ENCODE data around the gene KCNJ4. TPM values are rescaled to one million over a fixed set of nuclear protein-coding genes. Genes with fewer than 3 reads are reported as not detected.

Gene KCNJ4
- total RNA-seq, 1 experiment from 2014 or later, result 0.22 TPM

- no peaks in the 10 kb centered on the region for H3K27me3 ChIP-seq (ENCODE audit: insufficient read depth, low read depth)
- POLR2A ChIA-PET (ENCODE audit: unreplicated experiment), result interaction anchor here (0.6 kb wide), 1 partner anchor 434 kb away, joined by 5 read pairs; no protein-coding TSS in a partner anchor
- H3K4me2 ChIP-seq, result no peak overlapping the region
- BruUV-seq (replicated peaks), result no TSS peak
- TF ChIP-seq EZH2 (IDR thresholded peaks at IDR 0.05; ENCODE audit: low read depth), result no peak
- TF ChIP-seq, protein P1, sequence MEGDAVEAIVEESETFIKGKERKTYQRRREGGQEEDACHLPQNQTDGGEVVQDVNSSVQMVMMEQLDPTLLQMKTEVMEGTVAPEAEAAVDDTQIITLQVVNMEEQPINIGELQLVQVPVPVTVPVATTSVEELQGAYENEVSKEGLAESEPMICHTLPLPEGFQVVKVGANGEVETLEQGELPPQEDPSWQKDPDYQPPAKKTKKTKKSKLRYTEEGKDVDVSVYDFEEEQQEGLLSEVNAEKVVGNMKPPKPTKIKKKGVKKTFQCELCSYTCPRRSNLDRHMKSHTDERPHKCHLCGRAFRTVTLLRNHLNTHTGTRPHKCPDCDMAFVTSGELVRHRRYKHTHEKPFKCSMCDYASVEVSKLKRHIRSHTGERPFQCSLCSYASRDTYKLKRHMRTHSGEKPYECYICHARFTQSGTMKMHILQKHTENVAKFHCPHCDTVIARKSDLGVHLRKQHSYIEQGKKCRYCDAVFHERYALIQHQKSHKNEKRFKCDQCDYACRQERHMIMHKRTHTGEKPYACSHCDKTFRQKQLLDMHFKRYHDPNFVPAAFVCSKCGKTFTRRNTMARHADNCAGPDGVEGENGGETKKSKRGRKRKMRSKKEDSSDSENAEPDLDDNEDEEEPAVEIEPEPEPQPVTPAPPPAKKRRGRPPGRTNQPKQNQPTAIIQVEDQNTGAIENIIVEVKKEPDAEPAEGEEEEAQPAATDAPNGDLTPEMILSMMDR (conservative IDR thresholded peaks at IDR 0.05), result no peak
- H4K20me1 ChIP-seq (ENCODE audit: insufficient read depth), result peaks cover 87% of the 10 kb centered on the region
- no peaks in the 10 kb centered on the region for H3K9me2 ChIP-seq (ENCODE audit: insufficient read depth)
- peaks cover 96% of the 10 kb centered on the region for H3K36me3 ChIP-seq (ENCODE audit: low read depth)
- DNase-seq, result peak in 1 of 2 experiments; percentile 28
- H3K4me3 ChIP-seq, result no peak overlapping the region
- no peak overlapping the region for H2AFZ ChIP-seq
- CTCF ChIA-PET, result interaction anchor here (0.5 kb wide), 1 partner anchor 79 kb away, joined by 3 read pairs; no protein-coding TSS in a partner anchor
- no peaks in the 10 kb centered on the region for H3K9me3 ChIP-seq (ENCODE audit: insufficient read depth, low read depth)
- H3K27ac ChIP-seq, result no peak overlapping the region
- intact Hi-C loops (cut with micrococcal nuclease; ENCODE audit: unreplicated experiment), result no loop called here
- H3K4me1 ChIP-seq (replicated peaks; ENCODE audit: insufficient read depth), result no peaks in the 10 kb centered on the region
- peaks cover 41% of the 10 kb centered on the region for H3K79me2 ChIP-seq (ENCODE audit: low read depth)
- H3F3A ChIP-seq (ENCODE audit: insufficient read depth, low read depth), result peaks cover 91% of the 10 kb centered on the region
These were observed 36.8 kb upstream of the KCNJ4 start for GRCh38 chr22:38491707-38492348.

GRCh38 chr22:38490915-38491314 is 35.9 kb upstream of the KCNJ4 start:
- Histone ChIP-seq H3K36me3 (ENCODE audit: low read depth) (peaks cover 96% of the 10 kb centered on the region), H3K9me3 (ENCODE audit: insufficient read depth, low read depth) (no peaks in the 10 kb centered on the region), H2AFZ (no peak overlapping the region), H3K9me2 (ENCODE audit: insufficient read depth) (no peaks in the 10 kb centered on the region), H4K20me1 (ENCODE audit: insufficient read depth) (peaks cover 87% of the 10 kb centered on the region), H3K4me2 (no peak overlapping the region), H3K4me3 (no peak overlapping the region), H3K27ac (peak overlapping the region; percentile 15; the same call in 1 of the 2 replicates), H3K27me3 (ENCODE audit: insufficient read depth, low read depth) (no peaks in the 10 kb centered on the region), H3F3A (ENCODE audit: insufficient read depth, low read depth) (peaks cover 91% of the 10 kb centered on the region), H3K4me1 (replicated peaks; ENCODE audit: insufficient read depth) (no peaks in the 10 kb centered on the region), H3K79me2 (ENCODE audit: low read depth) (peaks cover 32% of the 10 kb centered on the region)
- ChIA-PET CTCF (no interaction called here), POLR2A (ENCODE audit: unreplicated experiment) (interaction anchor here (0.5 to 0.6 kb wide), 2 partner anchors 10 to 433 kb away, joined by 5 to 6 read pairs; no protein-coding TSS in a partner anchor)
- intact Hi-C loops (cut with micrococcal nuclease; ENCODE audit: unreplicated experiment), result no loop called here
- BruUV-seq (replicated peaks), result no TSS peak
- DNase-seq, result peak in 1 of 2 experiments; percentile 31
- TF ChIP-seq, protein P1 (conservative IDR thresholded peaks at IDR 0.05), result no peak
- no peak for TF ChIP-seq EZH2 (IDR thresholded peaks at IDR 0.05; ENCODE audit: low read depth)

GRCh38 chr22:38490475-38490874 is 35.5 kb upstream of the KCNJ4 start:
- H3K27ac ChIP-seq, result peak overlapping the region; percentile 15

More at GRCh38 chr22:38490475-38490874, 35.5 kb upstream of the KCNJ4 start:
- no peak for TF ChIP-seq EZH2 (IDR thresholded peaks at IDR 0.05; ENCODE audit: low read depth)
- TF ChIP-seq, protein P1 (conservative IDR thresholded peaks at IDR 0.05), result no peak
- Histone ChIP-seq H3K27me3 (ENCODE audit: insufficient read depth, low read depth) (no peaks in the 10 kb centered on the region), H3K4me3 (no peak overlapping the region), H3K4me2 (no peak overlapping the region), H3K9me3 (ENCODE audit: insufficient read depth, low read depth) (no peaks in the 10 kb centered on the region), H3F3A (ENCODE audit: insufficient read depth, low read depth) (peaks cover 90% of the 10 kb centered on the region), H2AFZ (no peak overlapping the region), H3K36me3 (ENCODE audit: low read depth) (peaks cover 94% of the 10 kb centered on the region), H3K79me2 (ENCODE audit: low read depth) (peaks cover 28% of the 10 kb centered on the region), H4K20me1 (ENCODE audit: insufficient read depth) (peaks cover 84% of the 10 kb centered on the region), H3K4me1 (replicated peaks; ENCODE audit: insufficient read depth) (no peaks in the 10 kb centered on the region), H3K9me2 (ENCODE audit: insufficient read depth) (no peaks in the 10 kb centered on the region)
- ChIA-PET POLR2A (ENCODE audit: unreplicated experiment) (no interaction called here), CTCF (interaction anchor here (0.7 kb wide), 1 partner anchor 9 kb away, joined by 3 read pairs; no protein-coding TSS in a partner anchor)
- DNase-seq, result peak in 1 of 2 experiments; percentile 19
- BruUV-seq (replicated peaks), result no TSS peak
- intact Hi-C loops (cut with micrococcal nuclease; ENCODE audit: unreplicated experiment), result no loop called here

Measured in PC-9 (cell line).